WTC11 (cell line): Measurements from ENCODE around the gene DHRS2. TPM values are rescaled to one million over a fixed set of nuclear protein-coding genes. Genes with fewer than 3 reads are reported as not detected.

Experiments used
- ATAC-seq: fragments of 200-7000 bp; cut with Tn5 transposase; 2 replicates; pipeline ENCODE4 v1.10.0; 2021; ENCODE audit warnings: mild to moderate bottlenecking, moderate library complexity
- CTCF ChIA-PET: fragments of 300-600 bp; sonication (Branson Sonifier 250); formaldehyde crosslinking; loops from one replicate; lab custom pipeline; 2021; ENCODE audit warnings: antibody characterized with exemption; lab: Charles Lee
- POLR2A ChIA-PET: fragments of 350-600 bp; sonication (Branson Sonifier 250); formaldehyde crosslinking; loops from one replicate; lab custom pipeline; 2021; ENCODE audit warnings: antibody characterized with exemption; lab: Charles Lee
- DNase-seq: peaks from one replicate; pipeline ENCODE4 v3.0.0; 2021; ENCODE audit warnings: low spot score
- H3K27ac Mint-ChIP-seq: 2 replicates; pipeline ENCODE4 v1.8.0; 2021; ENCODE audit warnings: mixed read lengths
- H3K27me3 Mint-ChIP-seq: 2 replicates; pipeline ENCODE4 v1.8.0; 2021; ENCODE audit warnings: low read depth, mild to moderate bottlenecking, moderate library complexity, mixed read lengths
- H3K36me3 Mint-ChIP-seq: 2 replicates; pipeline ENCODE4 v1.8.0; 2021; ENCODE audit warnings: mixed read lengths
- H3K4me1 Mint-ChIP-seq: 2 replicates; pipeline ENCODE4 v1.8.0; 2022; ENCODE audit warnings: mixed read lengths
- H3K4me3 Mint-ChIP-seq: 2 replicates; pipeline ENCODE4 v1.8.0; 2021; ENCODE audit warnings: mild to moderate bottlenecking, moderate library complexity, mixed read lengths
- H3K9me3 Mint-ChIP-seq: 2 replicates; pipeline ENCODE4 v1.8.0; 2021; ENCODE audit warnings: mixed read lengths
- CREM ChIP-seq: sonication (generic); formaldehyde crosslinking; IDR thresholded peaks from 2 replicates; pipeline ENCODE4 v1.8.1; 2022; ENCODE audit warnings: mild to moderate bottlenecking, missing genetic modification reagents, moderate library complexity
- CTCF ChIP-seq: fragments of 200-600 bp; IDR thresholded peaks from 2 replicates; pipeline ENCODE4 v1.8.0; 2022; ENCODE audit warnings: antibody characterized with exemption
- E2F5 ChIP-seq: sonication (generic); formaldehyde crosslinking; IDR thresholded peaks from 2 replicates; pipeline ENCODE4 v1.8.1; 2022; ENCODE audit warnings: mild to moderate bottlenecking, moderate library complexity, missing genetic modification reagents
- GABPB1 ChIP-seq: sonication (generic); formaldehyde crosslinking; IDR thresholded peaks from 2 replicates; pipeline ENCODE4 v1.8.1; 2023; ENCODE audit warnings: mild to moderate bottlenecking, missing genetic modification reagents
- GRHL2 ChIP-seq: fragments of 250-450 bp; sonication (Bioruptor Pico); IDR thresholded peaks from 2 replicates; pipeline ENCODE4 v1.8.0; 2022; ENCODE audit warnings: mild to moderate bottlenecking, moderate library complexity; ENCODE audit not compliant: insufficient replicate concordance, severe bottlenecking
- JUN ChIP-seq: sonication (generic); formaldehyde crosslinking; IDR thresholded peaks from 2 replicates; pipeline ENCODE4 v1.8.0; 2023; ENCODE audit warnings: mild to moderate bottlenecking, missing genetic modification reagents
- NFATC4 ChIP-seq: fragments of 250-450 bp; sonication (Bioruptor Pico); IDR thresholded peaks from 2 replicates; pipeline ENCODE4 v1.9.0; 2021; ENCODE audit warnings: mild to moderate bottlenecking
- NR2C2 ChIP-seq: sonication (generic); formaldehyde crosslinking; IDR thresholded peaks from 2 replicates; pipeline ENCODE4 v1.8.0; 2022; ENCODE audit warnings: mild to moderate bottlenecking, missing genetic modification reagents
- RORB ChIP-seq: fragments of 250-450 bp; sonication (Bioruptor Pico); IDR thresholded peaks from 2 replicates; pipeline ENCODE4 v1.9.0; 2021; ENCODE audit warnings: mild to moderate bottlenecking
- SMAD4 ChIP-seq: sonication (generic); formaldehyde crosslinking; IDR thresholded peaks from 2 replicates; pipeline ENCODE4 v1.8.0; 2022; ENCODE audit warnings: mild to moderate bottlenecking, missing genetic modification reagents
- TEAD4 ChIP-seq: sonication (generic); formaldehyde crosslinking; IDR thresholded peaks from 2 replicates; pipeline ENCODE4 v1.8.0; 2022; ENCODE audit warnings: mild to moderate bottlenecking, missing genetic modification reagents
- TP53 ChIP-seq: sonication (generic); formaldehyde crosslinking; IDR thresholded peaks from 2 replicates; pipeline ENCODE4 v1.8.1; 2023; ENCODE audit warnings: mild to moderate bottlenecking, missing genetic modification reagents
- USF2 ChIP-seq: sonication (generic); formaldehyde crosslinking; IDR thresholded peaks from 2 replicates; pipeline ENCODE4 v1.8.1; 2023; ENCODE audit warnings: mild to moderate bottlenecking, missing genetic modification reagents, moderate library complexity
- ZNF138 ChIP-seq: sonication (generic); formaldehyde crosslinking; conservative IDR thresholded peaks from 2 replicates; pipeline ENCODE4 v1.8.1; 2022; ENCODE audit warnings: mild to moderate bottlenecking, moderate library complexity, missing genetic modification reagents
- ZNF263 ChIP-seq: sonication (generic); formaldehyde crosslinking; IDR thresholded peaks from 2 replicates; pipeline ENCODE4 v1.8.1; 2022; ENCODE audit warnings: low read depth, mild to moderate bottlenecking, moderate library complexity, missing genetic modification reagents
- ZNF281 ChIP-seq: sonication (generic); formaldehyde crosslinking; IDR thresholded peaks from 2 replicates; pipeline ENCODE4 v1.8.0; 2023; ENCODE audit warnings: mild to moderate bottlenecking, missing genetic modification reagents
- ZNF396 ChIP-seq: fragments of 250-450 bp; sonication (Bioruptor Pico); IDR thresholded peaks from 2 replicates; pipeline ENCODE4 v1.8.0; 2021; ENCODE audit warnings: mild to moderate bottlenecking, moderate library complexity, borderline replicate concordance
- ZNF423 ChIP-seq: fragments of 250-450 bp; sonication (Bioruptor Pico); IDR thresholded peaks from 2 replicates; pipeline ENCODE4 v2.1.2; 2022; ENCODE audit warnings: mild to moderate bottlenecking, moderate library complexity
- total RNA-seq: library from RNA; stranded (reverse); gene quantifications from 3 replicates; pipeline ENCODE4 v1.2.3, GENCODE V29; 2021
- TF ChIP-seq, protein P1 (sequence below): fragments of 250-450 bp; sonication (Bioruptor Pico); conservative IDR thresholded peaks from 2 replicates; pipeline ENCODE4 v1.9.0; 2021; ENCODE audit warnings: mild to moderate bottlenecking
- TF ChIP-seq, protein P2 (sequence below): sonication (generic); formaldehyde crosslinking; IDR thresholded peaks from 2 replicates; pipeline ENCODE4 v1.8.1; 2023; ENCODE audit warnings: mild to moderate bottlenecking, missing genetic modification reagents

DHRS2 gene
- total RNA-seq, 1 experiment from 2014 or later = 4.5 TPM

- TF ChIP-seq, protein P1, sequence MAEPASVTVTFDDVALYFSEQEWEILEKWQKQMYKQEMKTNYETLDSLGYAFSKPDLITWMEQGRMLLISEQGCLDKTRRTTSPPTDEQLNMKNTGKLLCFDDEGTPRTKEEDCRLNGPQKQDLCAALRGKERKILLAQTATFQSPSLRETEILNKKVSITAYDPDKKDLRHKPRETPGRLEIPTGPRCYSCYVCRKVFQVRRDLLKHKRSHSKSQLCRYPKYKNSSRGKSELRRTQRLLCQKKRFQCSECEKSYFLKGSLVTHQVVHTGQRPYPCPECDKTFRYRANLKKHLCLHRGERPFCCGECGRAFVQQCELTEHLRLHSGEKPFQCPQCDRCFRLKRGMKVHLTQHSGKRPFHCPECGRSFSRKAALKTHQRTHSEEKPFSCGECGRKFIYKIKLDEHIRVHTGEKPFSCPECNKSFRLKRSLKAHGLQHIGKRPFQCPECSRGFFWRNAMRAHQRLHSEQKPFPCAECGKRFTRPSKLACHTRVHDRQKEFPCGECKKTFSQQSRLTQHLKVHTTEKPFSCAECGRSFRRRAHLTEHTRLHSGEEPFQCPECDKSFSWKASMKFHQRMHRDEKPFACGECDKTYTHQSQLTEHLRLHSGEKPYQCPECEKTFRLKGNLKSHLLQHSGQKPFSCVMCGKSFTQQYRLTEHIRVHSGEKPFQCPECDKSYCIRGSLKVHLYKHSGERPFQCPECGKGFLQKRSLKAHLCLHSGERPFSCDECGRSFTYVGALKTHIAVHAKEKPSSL (CRISPR knock-in tag) = no peak
- TF ChIP-seq ZNF138 (CRISPR knock-in tag) = no peak
Observed at GRCh38 chr14:23631234-23631633, 4.9 kb upstream of the DHRS2 start (continued).

- peaks cover 19% of the 10 kb centered on the region for H3K4me1 Mint-ChIP-seq
- peaks cover 32% of the 10 kb centered on the region for H3K9me3 Mint-ChIP-seq
Observed at GRCh38 chr14:23631702-23632460, 4.3 kb upstream of the DHRS2 start.

GRCh38 chr14:23632461-23633159 lies 3.6 kb upstream of the DHRS2 start:
- ATAC-seq = no peak
- no peaks in the 10 kb centered on the region; the same call in 1 of the 2 replicates for H3K27me3 Mint-ChIP-seq
- DNase-seq = no peak
- no peak overlapping the region for H3K27ac Mint-ChIP-seq
- H3K4me3 Mint-ChIP-seq = no peak overlapping the region
- peaks cover 20% of the 10 kb centered on the region for H3K4me1 Mint-ChIP-seq
- H3K36me3 Mint-ChIP-seq = peaks cover 9% of the 10 kb centered on the region
- ChIA-PET CTCF (interaction anchor here (0.6 to 5.2 kb wide), 96 partner anchors 9 to 1206 kb away, joined by 3 to 177 read pairs (median 6); partner anchors contain the start of genes AP1G2, CARMIL3, DHRS4 and DHRS4L2), POLR2A (interaction anchor here (0.6 to 1.6 kb wide), 5 partner anchors 44 to 581 kb away, joined by 3 to 5 read pairs (median 3); partner anchors contain the start of genes CHMP4A and JPH4)
- peaks cover 32% of the 10 kb centered on the region for H3K9me3 Mint-ChIP-seq
- TF ChIP-seq NR2C2 = no peak
- TF ChIP-seq CREM (CRISPR knock-in tag) = no peak
- no peak for TF ChIP-seq TEAD4 (CRISPR knock-in tag)
- TF ChIP-seq E2F5 (CRISPR knock-in tag) = no peak
- TF ChIP-seq ZNF396 (CRISPR knock-in tag) = no peak
- no peak for TF ChIP-seq ZNF423 (CRISPR knock-in tag)
- no peak for TF ChIP-seq ZNF281 (CRISPR knock-in tag)
- TF ChIP-seq RORB (CRISPR knock-in tag) = no peak
- TF ChIP-seq JUN (CRISPR knock-in tag) = no peak
- TF ChIP-seq, protein P2, sequence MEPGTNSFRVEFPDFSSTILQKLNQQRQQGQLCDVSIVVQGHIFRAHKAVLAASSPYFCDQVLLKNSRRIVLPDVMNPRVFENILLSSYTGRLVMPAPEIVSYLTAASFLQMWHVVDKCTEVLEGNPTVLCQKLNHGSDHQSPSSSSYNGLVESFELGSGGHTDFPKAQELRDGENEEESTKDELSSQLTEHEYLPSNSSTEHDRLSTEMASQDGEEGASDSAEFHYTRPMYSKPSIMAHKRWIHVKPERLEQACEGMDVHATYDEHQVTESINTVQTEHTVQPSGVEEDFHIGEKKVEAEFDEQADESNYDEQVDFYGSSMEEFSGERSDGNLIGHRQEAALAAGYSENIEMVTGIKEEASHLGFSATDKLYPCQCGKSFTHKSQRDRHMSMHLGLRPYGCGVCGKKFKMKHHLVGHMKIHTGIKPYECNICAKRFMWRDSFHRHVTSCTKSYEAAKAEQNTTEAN (CRISPR knock-in tag) = no peak

More at GRCh38 chr14:23631702-23632460, 4.3 kb upstream of the DHRS2 start:
- peak; percentile 86 for ATAC-seq
- DNase-seq = peak; percentile 90
- H3K27me3 Mint-ChIP-seq = peaks cover 3% of the 10 kb centered on the region
- TF ChIP-seq CTCF (peak; percentile 96), CREM (CRISPR knock-in tag) (no peak), SMAD4 (no peak), TP53 (CRISPR knock-in tag) (no peak), GABPB1 (CRISPR knock-in tag) (peak; percentile 13; the same call in 1 of the 2 replicates), NFATC4 (no peak), ZNF263 (CRISPR knock-in tag) (peak; percentile 64; the same call in 1 of the 2 replicates), USF2 (CRISPR knock-in tag) (no peak), JUN (CRISPR knock-in tag) (no peak), GRHL2 (no peak)
- POLR2A ChIA-PET = interaction anchor here (0.5 to 1.6 kb wide), 5 partner anchors 34 to 279 kb away, joined by 3 to 5 read pairs (median 3); partner anchors contain the start of gene JPH4
- H3K4me3 Mint-ChIP-seq = no peak overlapping the region
- CTCF ChIA-PET = interaction anchor here (0.6 to 5.2 kb wide), 99 partner anchors 9 to 1205 kb away, joined by 3 to 177 read pairs (median 6); partner anchors contain the start of genes AP1G2, CARMIL3, DHRS4 and DHRS4L2
- H3K27ac Mint-ChIP-seq = no peak overlapping the region
- peaks cover 9% of the 10 kb centered on the region for H3K36me3 Mint-ChIP-seq
